ENCODE measurements around the gene C1QTNF1. TPM values are rescaled to one million over a fixed set of nuclear protein-coding genes. Genes with fewer than 3 reads are reported as not detected.

Gene C1QTNF1
- total and polyA plus RNA-seq, 8 donors = 2.9 to 20.3 (median 12.7) TPM

- no peak for TF ChIP-seq EP300 (IDR thresholded peaks at IDR 0.05)
- no peak for TF ChIP-seq POLR2A (IDR thresholded peaks at IDR 0.05)
- no peak for TF ChIP-seq CTCF (IDR thresholded peaks at IDR 0.05)
- TF ChIP-seq POLR2AphosphoS5 (IDR thresholded peaks at IDR 0.05) = no peak
- peak in 1 of 2 donors; percentile 8 for DNase-seq
Measured at GRCh38 chr17:79031996-79032875, 8.3 kb downstream of the C1QTNF1 start.

GRCh38 chr17:79033046-79033616 is 9.2 kb downstream of the C1QTNF1 start:
- TF ChIP-seq POLR2AphosphoS5 (IDR thresholded peaks at IDR 0.05) (no peak), CTCF (IDR thresholded peaks at IDR 0.05) (no peak), POLR2A (IDR thresholded peaks at IDR 0.05) (no peak), EP300 (IDR thresholded peaks at IDR 0.05) (no peak)
- intact Hi-C loops (cut with DNase I; ENCODE audit: low total_unique reads) = no loop called here
- DNase-seq = no peak
- no peaks in the 10 kb centered on the region for H3K36me3 ChIP-seq
- 83 to 94% (median 90%) methylated on average over 9 of the region's 9 CpGs for WGBS, 5 donors
- peak overlapping the region in 2 of 5 donors; percentile 41 to 65 for H3K27ac ChIP-seq
- H3K4me1 ChIP-seq = peaks cover 14 to 55% (median 23%) of the 10 kb centered on the region in 4 donors
- H3K27me3 ChIP-seq = peaks cover 0 to 22% (median 0%) of the 10 kb centered on the region in 3 donors
- no peak overlapping the region for H3K4me3 ChIP-seq
- H3K9me3 ChIP-seq = no peaks in the 10 kb centered on the region

More at GRCh38 chr17:79031996-79032875, 8.3 kb downstream of the C1QTNF1 start:
- intact Hi-C loops (cut with DNase I; ENCODE audit: low total_unique reads) = no loop called here
- no peak overlapping the region for H3K4me3 ChIP-seq
- peaks cover 0 to 31% (median 0%) of the 10 kb centered on the region in 3 donors for H3K27me3 ChIP-seq
- WGBS, 5 donors = 87 to 92% (median 90%) methylated on average over 26 of the region's 26 CpGs
- H3K27ac ChIP-seq = no peak overlapping the region
- H3K36me3 ChIP-seq = no peaks in the 10 kb centered on the region
- H3K9me3 ChIP-seq = no peaks in the 10 kb centered on the region
- peaks cover 23 to 63% (median 32%) of the 10 kb centered on the region in 4 donors for H3K4me1 ChIP-seq

- peak overlapping the region in 4 of 5 donors; percentile 35 to 65 (median 46) for H3K27ac ChIP-seq
Measured at GRCh38 chr17:79033741-79034501, 10.0 kb downstream of the C1QTNF1 start.

More at GRCh38 chr17:79033741-79034501, 10.0 kb downstream of the C1QTNF1 start:
- DNase-seq = peak; percentile 60 to 65
- peaks cover 0 to 14% (median 0%) of the 10 kb centered on the region in 3 donors for H3K27me3 ChIP-seq
- H3K9me3 ChIP-seq = no peaks in the 10 kb centered on the region
- H3K4me1 ChIP-seq = peaks cover 10 to 47% (median 19%) of the 10 kb centered on the region in 4 donors
- intact Hi-C loops (cut with DNase I; ENCODE audit: low total_unique reads) = no loop called here
- no peaks in the 10 kb centered on the region for H3K36me3 ChIP-seq
- no peak for TF ChIP-seq POLR2A (IDR thresholded peaks at IDR 0.05)
- TF ChIP-seq CTCF (IDR thresholded peaks at IDR 0.05) = no peak
- TF ChIP-seq EP300 (IDR thresholded peaks at IDR 0.05) = no peak
- TF ChIP-seq POLR2AphosphoS5 (IDR thresholded peaks at IDR 0.05) = no peak
- no peak overlapping the region for H3K4me3 ChIP-seq
- 29 to 55% (median 35%) methylated on average over 13 to 28 of the region's 28 CpGs for WGBS, 5 donors
